ENCODE data around the gene CRYGN. TPM values are rescaled to one million over a fixed set of nuclear protein-coding genes. Genes with fewer than 3 reads are reported as not detected.
A peak's percentile ranks its signal among the peaks of the same experiment; 100 is the strongest.

Gene CRYGN
- total RNA-seq, 1 donor from 2014 or later: not detected

GRCh38 chr7:151438864-151439601 lies 908 bp downstream of the CRYGN start:
- DNase-seq (ENCODE audit: low spot score): no peak

- DNase-seq (ENCODE audit: low spot score): no peak
These were observed 1.9 kb downstream of the CRYGN start for GRCh38 chr7:151437866-151438516.

- DNase-seq (ENCODE audit: low spot score): no peak
These were observed 2.8 kb downstream of the CRYGN start for GRCh38 chr7:151437159-151437553.

- peak; percentile 53 for DNase-seq (ENCODE audit: low spot score)
These were observed 3.3 kb downstream of the CRYGN start for GRCh38 chr7:151436446-151437158.

- DNase-seq (ENCODE audit: low spot score): no peak
These were observed 4.0 kb downstream of the CRYGN start for GRCh38 chr7:151435971-151436370.

- DNase-seq (ENCODE audit: low spot score): no peak
These were observed 4.6 kb downstream of the CRYGN start for GRCh38 chr7:151435103-151435916.

GRCh38 chr7:151434549-151434948 lies 5.4 kb downstream of the CRYGN start:
- DNase-seq (ENCODE audit: low spot score): no peak

- DNase-seq (ENCODE audit: low spot score): no peak
These were observed 6.1 kb downstream of the CRYGN start for GRCh38 chr7:151433721-151434400.

- DNase-seq (ENCODE audit: low spot score): no peak
These were observed 7.1 kb downstream of the CRYGN start for GRCh38 chr7:151432658-151433521.

- DNase-seq (ENCODE audit: low spot score): no peak
These were observed 8.1 kb downstream of the CRYGN start for GRCh38 chr7:151431768-151432311.

- DNase-seq (ENCODE audit: low spot score): no peak
These were observed 8.6 kb downstream of the CRYGN start for GRCh38 chr7:151431281-151431767.

- DNase-seq (ENCODE audit: low spot score): no peak
These were observed 9.3 kb downstream of the CRYGN start for GRCh38 chr7:151430391-151431205.

- no peak for DNase-seq (ENCODE audit: low spot score)
These were observed 10.2 kb downstream of the CRYGN start for GRCh38 chr7:151429560-151430331.

- DNase-seq (ENCODE audit: low spot score): no peak
These were observed 10.7 kb downstream of the CRYGN start for GRCh38 chr7:151429237-151429559.

GRCh38 chr7:151428378-151429236 lies 11.3 kb downstream of the CRYGN start:
- DNase-seq (ENCODE audit: low spot score): peak; percentile 66

GRCh38 chr7:151427705-151428377 lies 12.1 kb downstream of the CRYGN start:
- DNase-seq (ENCODE audit: low spot score): no peak
